Upper lobe of left lung (tissue), 6 donors: Measurements from ENCODE around the gene PDE11A. TPM values are rescaled to one million over a fixed set of nuclear protein-coding genes. Genes with fewer than 3 reads are reported as not detected.

Experiments
- ATAC-seq, 2 donors: fragments of 200-7000 bp; cut with Tn5 transposase; one replicate each; pipeline ENCODE4 v1.9.1; 2022; ENCODE audit warnings: mild to moderate bottlenecking in 2 of 2, moderate library complexity in 2 of 2; ENCODE audit not compliant: low FRiP score in 2 of 2
- DNase-seq, 2 donors: peaks; one replicate each; pipeline ENCODE4 v3.0.0-alpha.2; 2019 to 2020
- H3K27ac ChIP-seq, 4 donors: fragments of 200-600 bp; sonication (generic); one replicate each; pipeline ENCODE4 v1.5.1; 2016 to 2019
- H3K27me3 ChIP-seq, 4 donors: fragments of 200-600 bp; sonication (generic); one replicate each; pipeline ENCODE4 v1.5.1; 2017 to 2019
- H3K36me3 ChIP-seq, 4 donors: fragments of 200-600 bp; sonication (generic); one replicate each; pipeline ENCODE4 v1.5.1; 2016 to 2019
- H3K4me1 ChIP-seq, 4 donors: fragments of 200-600 bp; sonication (generic); one replicate each; pipeline ENCODE4 v1.5.1; 2018 to 2019
- H3K4me3 ChIP-seq, 4 donors: fragments of 200-600 bp; sonication (generic); one replicate each; pipeline ENCODE4 v1.5.1; 2017 to 2019; ENCODE audit warnings: mild to moderate bottlenecking in 2 of 4, moderate library complexity in 1 of 4
- H3K9me3 ChIP-seq, 4 donors: fragments of 200-600 bp; sonication (generic); one replicate each; pipeline ENCODE4 v1.5.1; 2018 to 2019
- CTCF ChIP-seq, 6 experiments: fragments of 450-650 bp in 4 of 6; fragments of 200-600 bp in 2 of 6; sonication (generic) in 2 of 6; IDR thresholded peaks; one replicate each; pipeline ENCODE4 v1.5.1; 2016 to 2019; ENCODE audit warnings: antibody characterized with exemption in 6 of 6
- EP300 ChIP-seq, 4 donors: sonication (generic); formaldehyde crosslinking; IDR thresholded peaks; one replicate each; pipeline ENCODE4 v1.5.1; 2017; ENCODE audit warnings: antibody characterized with exemption in 4 of 4, control low read depth in 2 of 4
- POLR2A ChIP-seq, 4 donors: fragments of 450-650 bp; IDR thresholded peaks; one replicate each; pipeline ENCODE4 v1.5.1; 2016 to 2017; ENCODE audit warnings: antibody characterized with exemption in 4 of 4, mild to moderate bottlenecking in 2 of 4
- POLR2AphosphoS5 ChIP-seq, 2 donors: sonication (generic); formaldehyde crosslinking; IDR thresholded peaks; one replicate each; pipeline ENCODE4 v1.5.1; 2017; ENCODE audit warnings: antibody characterized with exemption in 2 of 2
- WGBS, 2 donors: methylation state at CpG; one replicate each; pipeline ENCODE4 v1.1.5; 2017 to 2018; 5-methylcytosine and 5-hydroxymethylcytosine counted together
- total RNA-seq, 6 donors: library from RNA; depleted of rRNA in 4 of 6; stranded (reverse); fragments of >200 nt in 4 of 6; gene quantifications; one replicate each; pipeline versions ENCODE4 v1.1.0 to v1.2.1, GENCODE V29; 2016 to 2021
- donor health status: DM: no; HTN: no; CAD: no; lungs with moderate emphysema.
- donor health status: DM: no; HTN: yes; CAD: no; lungs with severe emphysema.

The PDE11A gene
- total RNA-seq, 6 donors from 2014 or later, result 0.03 to 0.57 (median 0.33) TPM; not detected in 3

GRCh38 chr2:177673602-177674595 is 398.7 kb downstream of the PDE11A start:
- H3K36me3 ChIP-seq, result no peaks in the 10 kb centered on the region
- H3K4me3 ChIP-seq, result no peak overlapping the region
- H3K9me3 ChIP-seq, result no peaks in the 10 kb centered on the region
- H3K27ac ChIP-seq, result no peak overlapping the region
- WGBS, 2 donors, result 86 to 88% methylated on average over 9 of the region's 9 CpGs
- TF ChIP-seq CTCF (IDR thresholded peaks at IDR 0.05), result no peak
- TF ChIP-seq POLR2AphosphoS5 (IDR thresholded peaks at IDR 0.05), result no peak
- TF ChIP-seq POLR2A (IDR thresholded peaks at IDR 0.05), result no peak
- no peak for TF ChIP-seq EP300 (IDR thresholded peaks at IDR 0.05)
- no peaks in the 10 kb centered on the region for H3K4me1 ChIP-seq
- no peak for DNase-seq
- ATAC-seq, result no peak
- H3K27me3 ChIP-seq, result no peaks in the 10 kb centered on the region

- no peaks in the 10 kb centered on the region for H3K27me3 ChIP-seq
- H3K9me3 ChIP-seq, result no peaks in the 10 kb centered on the region
- no peak overlapping the region for H3K4me3 ChIP-seq
- TF ChIP-seq POLR2AphosphoS5 (IDR thresholded peaks at IDR 0.05) (no peak), CTCF (IDR thresholded peaks at IDR 0.05) (no peak), POLR2A (IDR thresholded peaks at IDR 0.05) (no peak), EP300 (IDR thresholded peaks at IDR 0.05) (no peak)
- 66 to 75% methylated on average over 4 of the region's 4 CpGs for WGBS, 2 donors
- DNase-seq (no peak), ATAC-seq (no peak)
- H3K4me1 ChIP-seq, result no peaks in the 10 kb centered on the region
- H3K27ac ChIP-seq, result no peak overlapping the region
- H3K36me3 ChIP-seq, result no peaks in the 10 kb centered on the region
Measured at GRCh38 chr2:177671662-177672061, 400.9 kb downstream of the PDE11A start.

GRCh38 chr2:177670791-177671535 is 401.6 kb downstream of the PDE11A start:
- TF ChIP-seq EP300 (IDR thresholded peaks at IDR 0.05) (no peak), POLR2AphosphoS5 (IDR thresholded peaks at IDR 0.05) (no peak), CTCF (IDR thresholded peaks at IDR 0.05) (no peak), POLR2A (IDR thresholded peaks at IDR 0.05) (no peak)
- WGBS, 2 donors, result 71 to 74% methylated on average over 2 of the region's 2 CpGs
- no peak for ATAC-seq

GRCh38 chr2:177669625-177670330 is 402.8 kb downstream of the PDE11A start:
- 78 to 84% methylated on average over 3 of the region's 3 CpGs for WGBS, 2 donors
- ATAC-seq (no peak), DNase-seq (no peak)
- Histone ChIP-seq H3K27ac (no peak overlapping the region), H3K4me1 (no peaks in the 10 kb centered on the region), H3K27me3 (no peaks in the 10 kb centered on the region), H3K4me3 (no peak overlapping the region), H3K36me3 (no peaks in the 10 kb centered on the region), H3K9me3 (no peaks in the 10 kb centered on the region)
- TF ChIP-seq POLR2A (IDR thresholded peaks at IDR 0.05) (no peak), CTCF (IDR thresholded peaks at IDR 0.05) (no peak), POLR2AphosphoS5 (IDR thresholded peaks at IDR 0.05) (no peak), EP300 (IDR thresholded peaks at IDR 0.05) (no peak)

More at GRCh38 chr2:177670791-177671535, 401.6 kb downstream of the PDE11A start:
- no peaks in the 10 kb centered on the region for H3K27me3 ChIP-seq
- H3K4me3 ChIP-seq, result no peak overlapping the region
- no peaks in the 10 kb centered on the region for H3K36me3 ChIP-seq
- H3K27ac ChIP-seq, result no peak overlapping the region
- no peaks in the 10 kb centered on the region for H3K9me3 ChIP-seq
- DNase-seq, result no peak
- H3K4me1 ChIP-seq, result no peaks in the 10 kb centered on the region
